UCSD-AML1 (cell line): ENCODE results near the gene MVB12B.
"Not testable (repeated sequence)": the region's sequence is repeated elsewhere in the genome, so short reads cannot be mapped to it uniquely, and the experiment has no call there.

Source experiments
- DNase-seq: peaks from one replicate; lab custom pipeline; 2025; ENCODE audit not compliant: unreplicated experiment; lab: John Stamatoyannopoulos, UW

The MVB12B gene

DNA sequence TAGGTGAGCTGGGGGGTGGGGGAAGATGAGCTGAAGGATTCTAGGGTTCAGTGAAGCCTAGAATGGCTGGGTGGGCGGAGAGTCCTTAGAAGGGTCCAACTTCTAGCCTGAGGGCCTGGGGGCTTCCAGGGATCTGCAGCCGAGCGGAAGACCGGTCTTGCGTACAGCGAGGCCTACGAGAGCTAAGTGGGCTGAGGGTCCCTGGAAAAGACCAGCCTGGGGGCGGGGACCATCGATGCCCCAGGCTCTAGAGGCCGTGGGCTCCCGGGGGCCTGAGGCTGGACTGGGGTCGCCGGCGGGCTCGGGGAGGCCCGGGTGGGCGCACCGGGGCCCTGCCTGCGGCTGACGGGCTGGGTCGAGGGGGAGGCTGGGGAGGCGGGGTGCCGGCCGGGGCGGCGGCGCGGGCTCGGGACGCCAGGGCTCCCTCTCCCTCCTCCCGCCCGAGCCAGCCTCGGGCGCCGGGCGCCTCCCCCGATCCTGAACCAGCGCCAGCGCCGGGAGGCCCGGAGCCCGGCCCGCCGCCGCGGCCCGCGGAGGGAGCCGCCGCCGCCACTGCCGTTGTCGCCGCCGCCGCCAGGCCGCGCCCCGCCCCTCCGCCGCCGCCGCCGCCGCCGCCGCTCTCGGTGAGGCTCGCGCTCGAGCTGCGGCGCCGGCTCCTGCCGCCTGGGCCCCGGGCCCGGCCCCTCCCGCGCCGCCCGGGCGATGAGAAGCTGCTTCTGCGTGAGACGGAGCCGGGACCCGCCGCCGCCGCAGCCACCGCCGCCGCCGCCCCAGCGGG is at the start of gene MVB12B:
MVB12B (plus strand) TSS at position 602 of the 778 bp plus-strand sequence; CDS start at position 703, 101 bp downstream.
- peak; percentile 31 for DNase-seq

- no peak for DNase-seq
Observed at GRCh38 chr9:126283799-126284465, 42.7 kb upstream of the MVB12B start.

DNA sequence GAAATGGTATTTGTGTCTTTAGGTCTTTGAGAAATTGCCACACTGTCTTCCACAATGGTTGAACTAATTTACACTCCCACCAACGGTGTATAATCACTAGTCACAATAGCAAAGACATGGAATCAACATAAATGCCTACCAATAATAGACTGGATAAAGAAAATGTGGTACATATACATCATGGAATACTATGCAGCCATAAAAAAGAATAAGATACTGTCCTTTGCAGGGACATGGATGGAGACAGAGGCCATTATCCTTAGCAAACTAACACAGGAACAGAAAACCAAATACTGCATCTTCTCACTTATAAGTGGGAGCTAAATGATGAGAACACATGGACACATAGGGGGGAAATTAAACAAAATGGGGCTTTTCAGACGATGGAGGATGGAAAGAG is 41.0 kb upstream of the MVB12B start:
- not testable (repeated sequence) for DNase-seq

GRCh38 chr9:126287166-126287866 is 39.3 kb upstream of the MVB12B start:
- DNase-seq, result no peak

DNA sequence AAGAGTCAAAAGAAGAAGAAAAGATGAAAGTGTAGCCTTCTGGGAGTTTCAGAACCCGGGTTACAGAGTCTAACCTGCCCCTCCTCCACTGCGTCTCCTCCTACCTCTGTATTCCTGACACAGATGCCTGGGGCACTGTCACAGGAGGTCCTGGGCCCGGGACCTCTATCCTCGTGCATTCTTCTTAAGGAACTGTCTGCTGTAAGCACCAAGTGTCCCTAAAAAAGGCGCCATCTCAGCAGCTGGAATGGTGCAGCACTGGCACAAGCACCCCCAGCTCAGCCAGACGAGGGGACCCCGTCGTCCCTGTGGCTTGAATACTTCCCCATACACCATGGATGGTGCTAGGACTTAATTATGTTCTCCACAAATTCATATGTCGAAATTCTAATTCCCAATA is 35.8 kb upstream of the MVB12B start:
- DNase-seq, result no peak

DNA sequence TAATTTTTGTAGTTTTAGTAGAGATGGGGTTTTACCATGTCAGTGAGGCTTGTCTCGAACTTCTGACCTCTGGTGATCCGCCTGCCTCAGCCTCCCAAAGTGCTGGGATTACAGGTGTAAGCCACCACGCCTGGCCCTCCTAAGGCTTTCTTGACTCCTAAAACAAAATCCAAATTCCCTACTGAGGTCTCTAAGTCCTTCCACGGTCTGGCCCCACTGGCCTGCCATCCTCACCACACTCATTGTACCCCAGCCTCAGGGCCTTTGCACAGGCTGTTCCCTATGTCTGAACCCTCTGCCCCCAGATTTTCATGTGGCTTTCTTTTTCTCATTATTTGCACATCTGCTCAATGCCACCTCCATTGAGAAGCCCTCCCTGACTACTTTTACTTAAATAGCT is 34.7 kb upstream of the MVB12B start:
- no peak for DNase-seq

GRCh38 chr9:126292736-126293521 is 33.7 kb upstream of the MVB12B start:
- no peak for DNase-seq

DNA sequence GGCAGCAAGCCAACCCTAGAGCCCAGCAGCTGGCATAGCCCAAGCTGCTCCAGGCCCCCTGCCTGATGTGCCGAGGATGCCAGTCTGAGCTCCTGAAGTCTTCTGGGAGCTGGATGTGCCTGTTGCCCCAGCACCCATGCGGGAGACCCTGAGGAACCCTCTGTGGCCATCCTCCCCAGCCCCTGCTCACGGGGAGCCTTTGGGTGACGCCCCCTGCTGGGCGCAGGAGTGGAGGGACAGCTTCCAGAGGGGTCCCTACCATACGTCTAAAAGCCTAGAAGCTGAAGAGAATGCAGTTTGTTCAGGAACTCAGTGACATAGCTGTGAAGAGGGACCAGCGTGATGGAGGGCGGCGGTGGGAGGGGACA is 33.1 kb upstream of the MVB12B start:
- DNase-seq, result peak; percentile 19

DNA sequence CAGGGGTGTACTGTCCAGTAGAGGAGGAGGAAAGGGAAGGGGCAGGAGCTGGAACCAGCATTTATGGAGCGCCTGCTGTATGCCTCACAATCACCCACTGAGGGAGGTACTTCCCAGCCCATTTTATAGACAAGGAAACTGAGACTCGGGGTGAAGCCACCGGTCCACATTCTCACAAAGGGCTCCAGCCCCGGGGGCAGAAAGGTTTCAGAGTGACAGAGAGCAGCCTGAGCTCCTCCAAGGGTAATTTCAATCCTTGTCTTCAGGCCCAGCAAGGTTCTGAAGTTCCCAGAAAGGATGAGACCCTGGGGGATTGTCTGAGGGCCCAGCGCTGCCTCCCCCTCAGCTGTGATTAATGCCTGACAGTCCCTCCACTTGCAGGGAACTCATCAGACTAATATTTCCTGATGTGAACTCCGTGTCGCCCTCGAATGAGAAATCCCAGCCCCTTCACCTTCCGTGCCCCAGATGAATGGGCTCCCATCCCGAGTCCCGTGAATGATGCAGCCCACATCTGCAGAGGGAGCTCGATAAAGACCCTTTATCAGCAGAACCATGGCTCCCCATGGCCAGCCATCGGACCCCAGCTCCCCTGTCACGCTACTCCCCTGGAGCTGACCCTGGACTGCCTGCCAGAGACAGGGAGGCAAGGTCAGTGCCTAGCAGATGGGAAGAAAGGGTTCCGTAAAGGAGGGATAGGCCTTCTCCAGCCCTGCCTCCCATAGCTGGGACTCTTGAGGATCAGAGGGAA is 32.1 kb upstream of the MVB12B start:
- DNase-seq, result no peak

DNA sequence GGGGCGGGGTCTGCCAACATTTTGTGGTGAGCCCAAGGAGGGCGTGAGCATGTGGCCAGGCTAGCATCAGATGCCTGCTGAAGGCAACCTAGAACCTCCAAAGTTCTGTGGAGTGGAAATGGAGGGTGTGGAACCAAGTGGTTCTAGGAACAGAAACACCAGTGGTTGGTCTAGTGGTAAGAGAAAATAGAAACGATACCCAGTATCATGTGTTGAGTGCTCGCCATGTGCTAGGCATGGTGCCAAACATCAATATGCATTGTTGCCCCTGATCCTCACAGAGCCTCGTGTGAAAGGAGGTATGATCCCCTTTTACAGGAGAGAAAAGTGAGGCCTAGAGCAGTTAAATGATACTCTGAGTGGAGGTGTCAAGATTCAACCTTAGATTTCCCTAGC is 31.5 kb upstream of the MVB12B start:
- DNase-seq, result no peak

GRCh38 chr9:126295516-126295915 is 31.1 kb upstream of the MVB12B start:
- DNase-seq, result no peak

- DNase-seq, result no peak
Observed at GRCh38 chr9:126295936-126296600, 30.6 kb upstream of the MVB12B start.

DNA sequence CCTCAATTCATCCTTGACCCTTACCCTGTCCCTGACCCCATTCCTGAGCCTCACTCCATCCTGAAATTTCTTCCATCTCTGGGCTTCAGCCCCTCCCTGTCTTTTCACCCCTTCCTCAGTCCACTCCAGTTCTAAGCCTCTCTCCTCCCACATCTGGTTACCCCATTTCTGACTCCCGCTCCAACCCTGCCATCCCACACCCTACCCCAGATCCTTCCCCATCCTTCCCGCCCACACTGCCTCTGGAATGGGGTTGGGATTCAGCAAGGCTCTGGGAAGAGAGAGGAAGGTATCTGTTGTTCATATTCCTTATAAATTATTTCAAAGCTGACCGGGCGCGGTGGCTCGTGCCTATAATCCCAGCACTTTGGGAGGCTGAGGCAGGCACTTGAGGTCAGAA is 29.9 kb upstream of the MVB12B start:
- DNase-seq, result no peak

GRCh38 chr9:126297661-126298060 is 29.0 kb upstream of the MVB12B start:
- DNase-seq, result no peak

DNA sequence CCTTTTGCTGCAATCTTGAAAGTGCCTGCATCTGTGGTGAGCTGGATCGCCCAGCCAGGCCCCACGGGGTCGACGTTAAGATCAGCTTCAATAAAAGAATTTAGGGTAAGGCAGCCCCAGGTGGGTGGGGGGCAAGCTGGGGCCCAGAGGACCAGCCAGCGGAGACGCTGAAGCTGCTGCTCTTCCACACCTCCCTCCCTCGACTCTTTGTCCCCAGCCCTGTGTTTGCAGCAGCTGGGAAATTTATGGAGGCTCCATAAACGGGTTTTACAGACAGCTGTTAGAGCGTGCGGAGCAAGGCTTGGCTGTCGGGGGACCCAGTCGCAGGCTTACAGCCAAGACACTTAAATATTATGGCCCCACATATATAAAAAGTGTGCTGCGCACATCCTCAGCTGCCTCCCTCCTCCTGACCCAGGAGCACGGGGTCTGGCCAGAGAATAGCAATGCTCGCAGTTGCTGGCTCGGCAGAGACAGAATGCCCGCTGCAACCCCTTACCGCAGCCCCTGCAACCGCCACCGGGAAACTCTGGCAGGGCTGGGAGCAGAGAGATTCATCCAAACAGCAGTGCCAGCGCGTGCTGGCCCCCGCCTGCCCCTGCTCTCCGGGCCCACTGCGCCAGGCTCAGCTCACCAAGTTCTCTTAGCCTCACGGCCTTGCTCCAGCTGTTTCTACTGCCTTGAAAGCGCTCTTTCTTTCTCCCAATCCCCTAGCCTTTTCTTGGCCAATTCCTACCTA is 28.4 kb upstream of the MVB12B start:
- no peak for DNase-seq

DNA sequence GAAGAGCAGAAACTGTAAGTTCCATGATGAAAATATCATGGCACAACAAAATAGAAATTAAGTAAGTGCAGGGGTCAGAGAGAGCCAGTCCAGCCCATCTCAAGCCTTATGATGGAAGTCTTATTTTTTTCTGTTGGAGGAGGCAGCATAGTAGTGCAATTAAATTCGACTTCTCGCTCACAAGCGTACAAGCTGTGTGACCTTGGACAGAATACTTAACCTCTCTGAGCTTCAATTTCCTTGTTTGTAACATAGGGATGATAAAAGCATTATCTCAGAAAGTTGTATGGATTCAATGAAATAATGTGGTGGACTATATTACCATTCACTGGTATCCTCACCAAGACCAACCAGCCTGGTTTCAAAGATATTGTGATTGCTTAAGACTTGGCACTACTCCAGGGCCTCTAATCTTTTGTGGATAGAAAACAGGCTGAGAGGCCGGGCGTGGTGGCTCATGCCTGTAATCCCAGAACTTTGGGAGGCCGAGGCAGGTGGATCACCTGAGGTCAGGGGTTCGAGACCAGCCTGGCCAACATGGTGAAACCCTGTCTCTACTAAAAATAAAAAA is 26.8 kb upstream of the MVB12B start:
- DNase-seq, result no peak

DNA sequence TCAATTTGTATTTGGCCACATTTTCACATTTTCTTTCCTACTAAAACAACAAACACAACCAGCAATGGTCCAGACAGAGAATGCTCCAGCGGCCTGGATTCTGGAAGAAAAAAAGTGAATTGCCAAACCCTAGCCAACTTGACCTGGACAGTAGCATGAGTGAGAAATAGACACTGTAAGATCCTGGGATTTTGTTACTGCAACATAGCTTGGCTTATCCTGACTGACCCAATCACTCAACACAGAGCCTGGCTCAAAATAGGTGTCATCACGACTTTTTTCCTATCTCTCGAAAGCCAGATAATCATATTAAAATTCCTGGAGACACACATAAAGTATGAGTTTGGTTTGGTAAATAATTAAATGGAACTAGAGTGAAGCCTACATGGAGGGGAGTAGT is 25.4 kb upstream of the MVB12B start:
- no peak for DNase-seq

GRCh38 chr9:126301985-126302603 is 24.5 kb upstream of the MVB12B start:
- peak; percentile 27 for DNase-seq

DNA sequence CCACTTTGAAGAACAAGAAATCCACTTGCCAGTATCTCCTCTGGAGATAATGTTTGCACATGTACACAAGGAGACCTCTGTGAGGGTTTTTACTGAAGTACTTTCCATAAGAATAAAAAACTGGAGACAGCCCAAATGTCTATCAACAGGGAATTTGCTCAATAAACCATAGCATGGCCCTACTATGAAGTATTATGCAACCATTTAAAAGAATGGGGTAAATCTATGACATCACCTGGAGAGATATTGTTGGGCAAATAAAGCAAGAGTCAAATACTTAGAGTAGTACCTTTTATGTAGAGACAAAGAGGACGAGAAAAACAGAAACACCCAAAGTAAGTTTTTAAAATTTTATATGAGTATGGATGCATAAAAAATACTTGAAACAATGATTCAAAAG is 23.9 kb upstream of the MVB12B start:
- no peak for DNase-seq
